NB4 (cell line): ENCODE data around the gene HOTAIR.

Source experiments
- CTCF ChIP-seq: IDR thresholded peaks from one replicate; pipeline ENCODE4 v1.5.1; 2012; ENCODE audit warnings: low read depth, low read length
- MAX ChIP-seq: IDR thresholded peaks from 2 replicates; pipeline ENCODE4 v1.6.1; 2011; ENCODE audit warnings: low read depth, low read length
- MYC ChIP-seq: IDR thresholded peaks from 2 replicates; pipeline ENCODE4 v1.6.1; 2011; ENCODE audit warnings: low read depth, low read length

DNA sequence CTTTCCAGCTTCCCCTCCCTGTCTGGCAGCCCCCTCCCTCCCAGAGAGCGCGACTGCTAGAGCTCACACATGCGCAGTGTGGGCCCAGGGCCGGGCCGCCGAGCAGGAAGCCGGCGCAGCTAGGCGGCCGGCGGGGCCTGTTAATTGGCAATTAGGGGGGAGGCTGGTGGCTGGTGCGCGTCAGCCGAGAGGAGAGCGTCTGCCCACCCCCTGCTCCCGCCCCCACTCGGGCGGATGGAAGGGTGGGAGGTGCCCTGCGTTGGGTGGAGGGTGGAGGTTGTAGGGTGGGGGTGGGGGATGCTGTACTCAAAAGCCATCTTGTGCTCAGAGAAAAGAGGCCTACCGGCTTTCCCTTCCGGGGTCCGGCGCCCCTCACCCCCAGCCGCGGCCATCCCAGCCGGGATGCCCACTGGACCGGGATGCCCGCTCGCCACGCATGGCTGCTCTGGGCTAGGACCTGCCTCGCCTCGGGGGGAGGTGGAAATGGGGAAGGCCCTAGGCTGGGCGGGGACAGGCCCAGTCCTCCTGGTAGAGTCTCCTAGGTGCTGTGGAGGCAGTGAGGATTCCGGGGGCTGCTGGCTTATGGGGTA is 43.2 kb upstream of the HOTAIR start:
- TF ChIP-seq CTCF (no peak), MYC (no peak), MAX (no peak)
